GM23248 (cell line): ENCODE results near the gene PIP5KL1.

Experiments
- EZH2 ChIP-seq: fragments of 200-600 bp; sonication (generic); IDR thresholded peaks from 2 replicates; pipeline ENCODE4 v1.6.1; 2018; ENCODE audit warnings: antibody characterized with exemption, mild to moderate bottlenecking; ENCODE audit not compliant: insufficient read depth, poor library complexity, severe bottlenecking
- EZH2phosphoT487 ChIP-seq: fragments of 200-600 bp; sonication (generic); IDR thresholded peaks from 2 replicates; pipeline ENCODE4 v1.6.1; 2018; ENCODE audit warnings: antibody characterized with exemption, moderate library complexity, mild to moderate bottlenecking, low read depth; ENCODE audit not compliant: insufficient read depth

GRCh38 chr9:127892831-127893230 lies 37.7 kb downstream of the PIP5KL1 start:
- no peak for TF ChIP-seq EZH2
- TF ChIP-seq EZH2phosphoT487 = no peak
